HTERT RPE-1 (cell line): ENCODE results near the gene CRYL1.

Experiments used
- in situ Hi-C: fragments of 300-500 bp; cut with MboI; formaldehyde crosslinking; loops from 4 replicates; pipeline ENCODE4 v1.14.3; 2020; ENCODE audit warnings: low sequenced_read_pairs

Gene CRYL1

DNA sequence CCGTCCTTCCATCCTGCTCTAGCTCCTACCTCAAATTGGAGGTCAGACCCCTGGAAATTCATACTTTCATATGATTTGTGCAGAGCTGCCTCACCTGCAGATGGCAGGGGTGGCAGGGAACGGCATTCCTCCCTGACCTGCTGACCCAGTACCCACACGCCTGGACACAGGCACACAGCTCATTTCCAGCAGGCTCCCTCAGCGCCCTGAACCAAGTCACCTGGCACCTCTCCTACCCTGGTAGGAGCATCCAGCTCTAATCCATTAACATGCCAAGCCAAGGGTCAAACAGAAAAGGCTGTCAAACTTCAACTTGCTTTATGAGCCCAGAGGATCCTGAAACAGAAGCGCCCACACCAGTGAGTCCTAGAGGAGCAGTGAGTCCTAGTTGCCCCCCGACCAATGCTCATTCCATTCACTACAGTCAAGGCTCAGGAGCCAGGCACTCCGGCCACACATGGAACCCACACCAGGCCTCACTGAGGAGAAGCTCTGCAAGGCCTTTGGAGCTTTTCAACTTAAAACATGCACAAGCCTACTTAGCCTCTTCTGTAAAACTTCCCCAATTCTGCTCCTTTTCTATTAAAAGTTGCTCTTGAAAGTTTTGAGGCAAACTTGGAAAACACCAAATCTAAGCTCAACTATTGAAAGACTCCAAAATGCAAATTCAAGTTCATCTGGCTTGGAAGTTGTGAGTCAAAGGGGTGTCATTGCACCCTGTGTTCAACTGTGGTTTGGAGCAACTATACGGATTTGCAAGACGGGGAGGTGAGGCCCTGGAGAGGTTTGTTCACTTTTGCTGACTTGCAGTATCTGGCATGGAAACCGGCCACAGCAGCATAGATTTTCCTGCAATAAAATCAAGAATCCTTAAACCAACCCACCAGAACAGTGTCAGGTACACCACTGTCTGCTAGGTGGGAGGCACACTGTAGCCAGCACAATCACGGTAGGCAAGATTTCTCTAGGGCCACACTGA lies 96.7 kb downstream of the CRYL1 start:
- in situ Hi-C loops, result no loop called here

DNA sequence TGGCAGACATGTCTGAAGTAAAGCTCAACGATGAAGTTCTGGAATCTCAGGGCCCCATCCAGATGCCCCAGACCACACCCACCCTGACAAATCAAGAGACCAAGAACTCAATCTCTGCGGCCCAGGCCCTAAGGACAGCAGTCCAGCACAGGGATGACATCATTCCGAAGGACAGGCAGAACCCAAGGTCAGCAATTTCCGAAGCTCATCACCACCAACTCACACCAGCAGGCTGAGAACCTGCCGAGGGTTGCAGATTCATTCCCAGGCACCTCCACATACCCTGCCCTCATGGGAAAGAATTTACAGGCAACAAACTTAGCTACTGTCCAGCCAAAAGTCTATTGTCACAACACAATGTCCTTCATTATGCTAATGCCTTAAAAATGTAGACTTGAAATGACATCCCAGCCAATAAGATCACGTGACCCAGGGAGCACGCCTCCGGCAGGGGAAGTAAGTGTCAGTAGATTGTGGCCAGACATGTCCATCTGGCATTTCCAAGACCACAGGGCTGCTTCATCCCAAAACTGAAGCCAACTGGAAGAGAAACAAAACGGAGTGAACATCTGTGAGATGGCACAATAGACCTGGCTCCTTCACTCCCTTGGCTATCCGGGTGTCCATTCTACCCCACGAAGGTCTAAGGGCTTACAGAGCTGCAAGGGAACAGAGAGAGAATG lies 98.8 kb downstream of the CRYL1 start:
- in situ Hi-C loops, result no loop called here

DNA sequence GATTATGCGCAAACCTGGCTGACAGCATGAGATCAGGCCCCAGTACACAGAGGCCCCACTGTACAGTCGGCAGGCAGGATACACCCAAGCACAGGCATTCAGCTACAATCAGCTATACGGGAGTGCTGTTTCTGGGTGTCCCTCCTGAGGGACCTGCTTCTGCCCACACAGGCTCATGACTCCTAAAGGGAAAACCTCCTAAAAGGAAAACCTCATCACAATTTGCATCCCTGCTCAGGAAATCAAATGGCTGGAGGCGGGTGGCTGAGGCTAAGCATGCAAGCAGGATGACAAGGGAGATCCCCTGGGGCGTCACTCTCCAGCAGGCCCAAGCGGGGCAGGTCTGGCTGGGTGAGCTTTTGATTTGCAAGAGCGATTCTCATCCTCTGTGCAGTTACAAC lies 99.8 kb downstream of the CRYL1 start:
- in situ Hi-C loops, result no loop called here

DNA sequence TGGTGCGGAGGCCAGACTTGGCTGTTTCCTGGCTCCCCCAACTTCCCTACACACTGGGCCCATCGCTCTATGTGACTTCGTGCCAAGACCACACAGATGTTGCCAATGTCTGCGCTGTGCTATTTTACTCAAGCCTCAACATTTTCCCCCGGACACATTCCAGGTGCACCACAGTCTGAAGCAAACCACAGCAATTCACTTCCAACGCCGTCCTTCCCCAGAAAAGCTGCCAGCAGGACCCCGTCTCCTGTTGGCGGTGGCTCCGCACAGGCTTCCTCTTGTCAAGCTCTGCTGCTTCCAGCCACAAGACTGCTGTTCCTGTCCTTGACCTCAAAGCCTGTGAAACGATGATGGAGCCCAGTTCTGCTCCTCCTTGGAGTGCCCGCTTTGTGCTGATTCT lies 100.7 kb downstream of the CRYL1 start:
- in situ Hi-C loops, result no loop called here

DNA sequence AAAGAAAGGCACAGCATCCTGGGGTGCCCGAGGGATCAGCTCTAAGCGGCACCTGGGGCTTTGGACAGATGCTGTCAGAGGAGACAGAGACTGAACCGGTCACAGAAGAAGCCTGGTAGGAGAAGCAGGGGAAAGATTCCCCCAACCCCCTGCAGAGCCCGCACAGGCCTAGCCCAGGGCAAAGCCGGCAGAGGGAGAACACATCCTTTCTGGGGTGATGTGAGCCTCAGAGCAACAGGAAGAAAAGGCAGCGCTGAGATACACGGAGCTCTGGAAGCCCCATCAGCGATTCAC lies 101.2 kb downstream of the CRYL1 start:
- in situ Hi-C loops, result no loop called here

DNA sequence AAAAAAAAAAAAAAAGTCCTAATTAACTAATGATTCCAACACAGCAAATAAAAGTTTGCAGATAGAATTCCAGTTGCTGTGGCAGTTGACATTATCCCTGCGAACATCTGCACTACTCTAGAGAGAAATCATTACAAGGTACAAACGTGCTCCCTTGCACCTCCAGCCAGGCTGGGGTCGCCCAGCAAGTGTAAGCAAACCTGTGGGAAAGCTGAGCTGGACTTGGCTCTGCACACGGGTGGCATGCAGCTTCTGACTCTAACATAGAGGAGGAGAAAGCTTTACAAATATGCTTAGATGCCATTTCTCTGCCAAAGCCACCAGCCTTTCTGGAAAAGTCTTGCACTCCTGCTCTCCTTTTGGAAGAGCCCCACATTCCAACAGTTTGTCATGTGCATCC lies 103.3 kb downstream of the CRYL1 start:
- in situ Hi-C loops, result no loop called here

DNA sequence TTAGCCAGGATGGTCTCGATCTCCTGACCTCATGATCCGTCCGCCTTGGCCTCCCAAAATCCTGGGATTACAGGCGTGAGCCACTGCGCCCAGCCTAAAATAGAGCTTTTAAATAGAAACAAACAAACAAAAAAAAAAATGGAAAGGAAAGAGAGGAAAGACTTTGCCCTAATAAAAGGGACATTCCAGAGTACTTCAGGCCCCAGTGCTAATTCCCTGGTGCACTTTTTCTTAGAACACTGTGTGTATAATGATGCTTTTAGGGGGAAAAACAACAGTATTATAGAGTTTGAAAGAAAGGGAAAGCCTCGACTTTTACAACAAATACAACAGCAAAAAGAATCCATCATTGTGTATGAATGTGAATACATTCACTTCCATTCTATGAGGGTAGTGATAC lies 104.7 kb downstream of the CRYL1 start:
- in situ Hi-C loops, result no loop called here

DNA sequence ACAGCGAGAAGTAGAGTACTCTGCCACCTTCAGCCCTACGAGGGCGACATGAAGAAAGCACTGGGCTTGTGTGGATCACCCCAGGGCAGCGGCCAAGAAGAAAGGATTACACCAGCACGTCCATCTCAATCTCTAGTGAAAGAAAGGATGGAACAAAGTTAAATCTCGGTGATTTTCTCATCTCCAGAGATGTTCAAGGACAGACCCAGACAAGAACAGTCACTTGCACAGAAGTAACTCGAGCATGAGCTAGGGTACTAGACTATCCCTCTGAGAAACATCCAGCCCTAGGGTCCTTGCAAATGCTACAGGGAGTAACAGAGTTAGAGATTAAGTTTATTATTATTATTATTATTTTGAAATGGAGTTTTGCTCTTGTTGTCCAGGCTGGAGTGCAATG lies 106.7 kb downstream of the CRYL1 start:
- in situ Hi-C loops, result no loop called here

DNA sequence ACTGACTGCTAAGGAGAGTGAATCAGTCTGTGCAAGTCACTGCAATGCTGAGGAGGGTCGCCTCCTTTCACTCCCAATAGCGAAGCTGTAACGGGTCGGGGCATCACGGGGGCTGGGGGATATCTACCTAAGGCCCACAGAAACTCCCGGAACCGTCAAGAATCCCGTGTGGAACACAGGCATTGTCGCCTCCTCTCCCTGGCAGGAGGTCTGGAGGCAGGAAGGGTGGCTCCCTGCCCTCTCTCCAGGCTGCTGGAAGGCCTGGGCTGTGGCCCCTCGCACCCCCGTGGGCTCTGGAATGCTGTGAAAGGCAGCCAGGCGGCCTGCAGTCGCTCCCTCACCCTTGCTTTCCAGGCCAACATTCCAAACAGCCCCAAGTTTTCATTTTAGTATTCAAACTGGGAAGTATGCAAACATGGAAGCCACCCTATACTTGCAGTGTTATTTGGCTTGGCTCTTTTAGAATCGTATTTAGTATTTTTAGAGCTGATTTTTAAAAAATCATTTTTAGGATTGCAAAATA lies 109.4 kb downstream of the CRYL1 start:
- in situ Hi-C loops, result no loop called here

DNA sequence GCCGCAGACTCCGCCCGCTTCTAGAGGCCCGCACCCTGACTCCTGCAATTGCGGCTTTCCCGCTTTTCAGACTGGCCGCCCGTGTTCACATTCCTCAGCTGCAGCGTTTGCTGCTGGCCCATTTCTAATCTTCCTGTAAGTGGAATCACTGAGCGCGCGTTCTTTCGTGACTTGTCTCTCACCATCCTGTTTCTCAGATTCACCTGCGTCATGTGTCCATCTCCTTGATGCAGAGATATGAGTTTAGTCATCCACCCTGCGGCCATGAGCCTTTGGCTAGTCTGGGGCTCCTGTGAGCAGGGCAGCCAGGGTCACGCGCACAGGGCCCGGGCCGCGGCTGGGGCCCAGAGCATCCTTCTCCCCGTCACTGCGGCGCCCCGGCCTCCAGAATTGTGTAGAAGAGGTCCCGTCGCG lies 110.0 kb downstream of the CRYL1 start:
- in situ Hi-C loops, result no loop called here

DNA sequence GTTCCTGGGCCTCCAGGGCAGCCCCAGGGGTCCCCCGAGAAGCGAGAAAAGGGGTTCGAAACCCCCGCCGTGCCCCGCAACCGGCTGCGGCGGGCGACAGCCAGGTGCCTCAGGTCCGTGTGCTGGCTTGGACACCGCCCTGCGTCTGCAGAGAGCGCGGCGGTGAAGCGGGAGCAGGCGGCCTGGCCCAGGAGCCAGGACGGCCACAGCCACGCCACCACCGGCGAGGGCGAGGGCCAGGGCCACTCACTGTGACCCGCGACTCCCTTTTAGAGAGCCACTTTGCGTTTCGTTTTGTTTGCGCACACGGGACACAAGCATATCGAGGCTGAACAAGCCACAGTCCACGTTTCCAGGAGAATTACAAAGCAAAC lies 110.4 kb downstream of the CRYL1 start:
- in situ Hi-C loops, result no loop called here

DNA sequence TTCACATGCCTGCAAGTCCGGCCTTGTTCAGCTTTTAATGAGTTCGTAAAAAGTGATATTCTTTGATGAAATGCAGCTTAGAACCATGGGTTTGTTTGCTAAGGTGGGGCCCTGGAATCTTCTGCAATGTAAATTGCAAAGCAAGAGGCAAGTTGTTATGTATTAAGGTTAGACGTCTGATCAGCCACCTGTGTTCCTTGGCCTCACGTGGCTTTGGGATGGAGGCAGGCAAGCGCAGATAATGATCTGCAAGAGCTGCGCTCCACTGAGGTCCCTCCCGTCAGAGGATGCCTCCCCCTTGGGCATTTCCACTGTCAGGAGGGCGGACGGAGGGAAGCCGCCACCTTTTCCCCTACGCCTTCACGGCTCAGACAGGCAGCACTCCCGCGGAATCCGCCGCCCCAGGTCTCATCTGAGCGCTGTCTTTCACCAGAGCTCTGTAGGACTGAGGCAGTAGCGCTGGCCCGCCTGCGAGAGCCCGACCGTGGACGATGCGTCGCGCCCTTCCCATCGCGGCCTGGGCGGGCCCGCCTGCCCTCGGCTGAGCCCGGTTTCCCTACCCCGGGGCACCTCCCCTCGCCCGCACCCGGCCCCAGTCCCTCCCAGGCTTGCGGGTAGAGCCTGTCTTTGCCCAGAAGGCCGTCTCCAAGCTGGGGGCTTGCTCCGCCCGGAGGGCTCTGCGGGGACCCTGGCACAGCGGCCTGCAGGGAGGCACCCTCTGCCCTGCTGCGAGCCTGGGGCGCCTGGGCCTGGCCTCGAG lies 110.9 kb downstream of the CRYL1 start:
- in situ Hi-C loops, result no loop called here

DNA sequence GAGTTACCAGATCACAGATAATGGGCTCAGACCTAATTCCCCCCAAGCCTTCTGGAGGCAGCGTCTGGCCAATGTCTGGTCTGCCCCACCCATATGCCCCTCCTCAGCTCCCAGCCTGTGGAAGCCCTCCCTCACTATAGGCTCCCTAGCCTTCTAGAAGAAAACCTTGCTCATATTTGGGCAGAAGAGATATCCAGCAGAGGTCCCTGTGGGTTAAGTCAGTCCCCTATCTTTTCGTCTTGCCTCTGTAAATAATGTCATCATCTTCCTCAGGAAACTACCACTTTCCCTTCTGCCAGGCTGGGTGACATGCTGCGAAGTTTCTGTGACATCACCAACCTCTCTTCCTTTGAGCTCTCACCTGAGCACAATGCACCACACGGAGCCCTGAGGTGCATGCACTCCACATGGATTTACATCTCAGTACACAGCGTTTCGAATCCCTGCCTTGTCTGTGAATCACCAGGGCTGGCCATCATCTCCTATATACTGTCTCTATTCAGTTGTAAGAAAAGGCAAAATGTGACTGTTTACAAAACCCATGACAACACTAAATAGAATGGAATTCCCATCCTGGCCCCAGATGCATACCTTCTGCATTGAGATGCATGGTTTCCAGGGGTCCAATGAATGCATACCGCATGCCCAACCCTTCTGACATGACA lies 112.8 kb downstream of the CRYL1 start:
- in situ Hi-C loops, result no loop called here

DNA sequence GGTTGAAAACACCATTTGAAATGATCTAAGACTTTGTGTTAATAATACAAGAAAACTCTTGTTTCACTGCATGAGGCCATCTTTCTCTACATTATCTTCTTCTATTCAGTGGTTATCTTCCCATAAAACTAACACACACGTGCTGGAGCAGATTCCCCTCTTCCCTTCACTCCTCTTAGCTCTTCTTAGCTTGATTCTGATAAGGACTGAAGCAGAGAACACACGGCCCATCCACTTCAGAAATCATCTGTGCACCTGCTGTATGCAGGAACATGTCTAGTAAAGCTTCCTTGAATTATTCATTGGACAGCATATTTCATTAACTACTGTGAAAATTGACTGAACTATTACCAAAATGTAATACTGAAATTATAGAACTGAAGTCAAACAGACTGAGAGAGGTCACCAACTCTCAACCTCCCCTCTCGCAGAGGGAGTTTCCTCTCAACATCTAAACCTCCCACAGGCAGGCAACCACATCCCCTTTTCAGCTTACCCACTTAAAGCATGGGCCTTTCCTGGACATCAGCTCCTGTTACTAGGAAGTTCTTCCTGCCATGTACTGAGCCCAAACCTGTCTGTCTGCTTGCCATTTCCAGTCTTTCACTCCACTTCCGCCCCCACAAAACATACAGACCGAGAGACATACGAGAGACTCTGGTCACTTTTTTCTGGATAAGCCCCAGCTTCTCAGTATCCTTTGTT lies 113.9 kb downstream of the CRYL1 start:
- in situ Hi-C loops, result no loop called here

DNA sequence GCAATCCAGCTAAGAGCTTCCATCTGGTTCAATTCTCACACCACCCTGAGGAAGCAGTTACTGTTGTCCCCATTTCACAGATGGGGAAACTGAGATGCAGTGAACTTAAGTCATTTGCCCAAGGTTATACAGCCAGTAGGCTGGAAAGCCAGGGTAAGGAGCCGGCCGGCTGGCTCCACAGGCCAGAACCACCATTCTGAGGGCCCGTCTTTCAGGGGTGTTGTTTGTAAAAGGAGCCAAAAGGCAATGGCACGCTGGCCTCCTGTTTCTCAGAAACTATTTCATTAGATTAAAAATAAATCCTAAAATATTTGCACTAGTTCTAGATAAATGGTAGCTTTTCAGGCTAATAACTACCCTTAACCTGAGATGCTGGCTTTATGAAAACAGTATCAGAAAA lies 114.9 kb downstream of the CRYL1 start:
- in situ Hi-C loops, result no loop called here

DNA sequence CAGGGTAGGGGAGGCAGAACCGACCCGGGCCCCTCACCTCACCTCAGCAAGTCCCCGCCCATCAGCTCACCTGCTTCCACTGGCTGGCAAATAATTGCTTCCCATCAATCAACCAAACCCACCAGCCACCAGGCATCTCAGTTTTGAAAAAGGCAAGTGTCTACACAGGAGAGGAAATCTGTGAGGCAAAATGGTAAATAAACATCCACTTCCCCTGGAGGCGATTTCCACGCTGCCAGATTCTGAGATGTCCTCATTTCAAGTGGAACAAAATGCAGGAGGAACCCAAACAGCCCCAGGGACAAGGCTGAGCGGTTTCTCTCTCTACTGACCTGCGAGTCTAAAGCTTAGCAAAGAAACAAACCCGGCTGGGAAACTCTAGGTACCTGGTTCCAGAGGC lies 117.5 kb downstream of the CRYL1 start:
- in situ Hi-C loops, result no loop called here

DNA sequence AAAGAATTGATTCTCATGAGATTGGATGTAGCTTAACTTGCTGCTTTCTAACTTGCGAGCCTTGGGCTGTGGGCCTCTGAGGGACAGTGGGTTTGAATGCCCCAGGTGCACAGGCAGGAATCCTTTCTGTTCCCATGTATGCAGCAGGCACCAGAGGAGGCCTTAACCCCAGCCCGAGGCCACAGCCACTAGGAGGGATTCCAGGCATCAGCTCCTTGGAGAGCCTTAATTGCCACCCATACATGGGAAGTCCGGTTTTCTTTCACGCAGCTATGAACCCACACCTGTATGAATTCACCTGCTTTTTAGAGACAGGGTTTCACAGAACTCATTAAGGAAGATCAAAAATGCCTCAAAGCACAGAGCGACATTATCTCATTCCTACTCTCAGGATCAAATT lies 117.9 kb downstream of the CRYL1 start:
- in situ Hi-C loops, result no loop called here

DNA sequence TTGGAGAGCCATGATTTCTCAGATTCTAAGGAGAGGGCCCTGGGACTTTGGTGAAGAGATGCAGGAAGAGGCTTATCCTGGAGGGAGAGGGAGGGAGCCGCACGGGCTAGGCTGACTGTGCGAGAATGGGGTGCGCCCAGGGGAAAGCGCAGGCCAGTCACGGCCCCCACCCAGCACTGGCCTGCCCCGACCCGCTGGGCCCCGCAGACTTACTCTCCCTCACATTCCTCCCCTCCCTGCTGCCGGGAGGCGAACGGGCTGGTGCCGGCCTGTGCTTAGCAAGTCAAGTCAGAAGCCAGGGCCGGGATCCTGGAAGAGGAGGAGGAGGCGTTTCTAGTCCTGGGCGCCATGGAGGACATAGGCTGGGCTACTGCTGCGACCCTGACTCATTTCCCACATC lies 120.0 kb downstream of the CRYL1 start:
- in situ Hi-C loops, result no loop called here

DNA sequence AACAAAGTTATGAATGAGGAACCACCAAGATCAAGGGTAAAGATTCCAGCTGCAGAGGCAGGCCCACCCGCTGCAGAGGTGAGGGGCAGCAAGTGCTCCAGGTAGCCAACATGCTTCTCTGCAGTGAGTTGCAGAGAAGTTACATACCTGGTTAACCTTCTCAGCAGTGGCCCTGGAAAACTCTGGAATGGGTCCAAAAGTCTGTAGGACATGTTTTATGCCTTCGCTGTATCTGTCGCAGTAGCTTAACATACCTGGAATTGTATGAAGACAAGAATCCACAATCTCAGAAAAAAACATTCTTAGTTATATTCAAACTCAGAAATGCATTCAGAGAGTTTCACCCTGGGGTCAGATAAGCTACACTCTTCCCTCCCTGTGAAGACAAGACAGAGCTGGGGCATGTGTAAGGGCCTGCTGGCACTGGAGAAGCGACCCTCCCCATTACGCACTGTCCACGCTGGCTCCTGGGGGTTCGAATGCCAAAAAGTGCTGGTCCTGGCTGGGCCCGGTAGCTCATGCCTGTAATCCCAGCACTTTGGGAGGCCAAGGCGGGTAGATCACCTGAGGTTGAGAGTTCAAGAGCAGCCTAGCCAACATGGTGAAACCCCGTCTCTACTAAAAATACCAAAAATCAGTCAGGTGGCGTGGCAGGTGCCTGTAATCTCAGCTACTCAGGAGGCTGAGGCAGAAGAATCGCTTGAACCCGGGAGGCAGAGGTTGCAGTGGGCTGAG lies 121.0 kb downstream of the CRYL1 start:
- in situ Hi-C loops, result no loop called here

DNA sequence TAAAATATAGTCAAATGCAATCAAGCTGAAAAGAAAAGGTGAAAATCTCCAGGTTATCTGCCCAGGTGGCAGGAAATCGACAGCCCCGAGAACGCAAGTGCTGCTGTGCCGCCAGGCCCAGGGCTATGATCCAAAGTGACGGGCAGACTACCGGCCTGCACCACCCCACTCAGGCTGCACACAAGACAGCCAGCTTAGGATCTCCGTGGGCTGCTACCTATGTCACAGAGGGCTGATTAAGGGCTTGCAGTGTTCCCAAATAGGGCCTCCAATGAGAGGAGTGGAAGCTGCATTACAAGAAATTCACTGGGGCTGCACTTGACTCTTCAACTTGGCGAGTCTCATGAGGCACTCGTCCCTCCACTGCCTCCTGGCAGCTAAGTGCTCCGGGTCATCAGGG lies 121.8 kb downstream of the CRYL1 start:
- in situ Hi-C loops, result no loop called here
